CD14-positive monocyte (primary cell): ENCODE measurements around the gene PAFAH1B2. TPM values are rescaled to one million over a fixed set of nuclear protein-coding genes. Genes with fewer than 3 reads are reported as not detected.

ENCODE experiments used
- DNase-seq, 3 donors: peaks; one replicate each; pipeline ENCODE4 v3.0.0-alpha.2; 2011 to 2022
- H2AFZ ChIP-seq: 2 replicates; pipeline ENCODE4 v1.6.0; 2012; ENCODE audit warnings: mild to moderate bottlenecking, low read depth, low read length, inconsistent platforms; ENCODE audit not compliant: insufficient read depth, poor library complexity, severe bottlenecking
- H3K27ac ChIP-seq, 2 donors: 1 replicate in 1 of 2; 2 replicates in 1 of 2; pipeline ENCODE4 v1.5.1; 2012 to 2013; ENCODE audit warnings: low read length in 2 of 2, control low read depth in 1 of 2, inconsistent platforms in 1 of 2, low read depth in 1 of 2, mild to moderate bottlenecking in 1 of 2
- H3K27me3 ChIP-seq, 2 donors: one replicate each; pipeline versions ENCODE4 v1.6.0 to v1.6.1; 2011 to 2013; ENCODE audit warnings: low read length in 2 of 2; ENCODE audit not compliant: control insufficient read depth in 2 of 2, insufficient read depth in 2 of 2
- H3K36me3 ChIP-seq, 2 donors: replicated peaks in 1 of 2; 1 replicate in 1 of 2; 2 replicates in 1 of 2; pipeline versions ENCODE4 v1.5.1 to v1.6.1; 2012 to 2013; ENCODE audit warnings: low read length in 2 of 2, control low read depth in 1 of 2, inconsistent platforms in 1 of 2, mild to moderate bottlenecking in 1 of 2; ENCODE audit not compliant: insufficient read depth in 2 of 2, control insufficient read depth in 1 of 2
- H3K4me1 ChIP-seq, 2 donors: 1 replicate in 1 of 2; 2 replicates in 1 of 2; pipeline versions ENCODE4 v1.5.1 to v1.6.1; 2012 to 2013; ENCODE audit warnings: low read length in 2 of 2, control low read depth in 1 of 2, inconsistent platforms in 1 of 2, mild to moderate bottlenecking in 1 of 2, moderate library complexity in 1 of 2; ENCODE audit not compliant: insufficient read depth in 2 of 2, control insufficient read depth in 1 of 2
- H3K4me2 ChIP-seq: replicated peaks from 2 replicates; pipeline ENCODE3; 2012; ENCODE audit warnings: low read length, moderate library complexity, mild to moderate bottlenecking; ENCODE audit not compliant: poor library complexity, severe bottlenecking; ENCODE audit errors: extremely low read depth
- H3K4me3 ChIP-seq, 3 experiments: fragments of 200-600 bp in 1 of 3; sonication (generic) in 1 of 3; replicated peaks in 1 of 3; 1 replicate in 2 of 3; 2 replicates in 1 of 3; pipeline ENCODE4 v1.5.1; 2011 to 2013; ENCODE audit warnings: low read length in 3 of 3, mild to moderate bottlenecking in 3 of 3, control low read depth in 2 of 3, low read depth in 2 of 3, inconsistent platforms in 1 of 3, moderate library complexity in 1 of 3
- H3K79me2 ChIP-seq: 2 replicates; pipeline ENCODE4 v1.6.0; 2012; ENCODE audit warnings: mild to moderate bottlenecking, control low read depth, inconsistent platforms, low read length, moderate library complexity; ENCODE audit not compliant: insufficient read depth
- H3K9ac ChIP-seq: 2 replicates; pipeline ENCODE4 v1.6.0; 2017; ENCODE audit warnings: low read length, mild to moderate bottlenecking; ENCODE audit not compliant: insufficient read depth, poor library complexity, severe bottlenecking
- H3K9me3 ChIP-seq, 2 donors: replicated peaks in 1 of 2; 1 replicate in 1 of 2; 2 replicates in 1 of 2; pipeline versions ENCODE4 v1.5.1 to v1.6.1; 2012 to 2013; ENCODE audit warnings: low read length in 2 of 2, control low read depth in 1 of 2; ENCODE audit not compliant: control insufficient read depth in 1 of 2, insufficient read depth in 1 of 2
- H4K20me1 ChIP-seq: 2 replicates; pipeline ENCODE4 v1.6.0; 2012; ENCODE audit warnings: mild to moderate bottlenecking, low read length, control low read depth, moderate library complexity; ENCODE audit not compliant: insufficient read depth
- H3K27ac Mint-ChIP-seq, 7 donors: one replicate each; pipeline ENCODE4 v1.8.0; 2020; ENCODE audit warnings: mild to moderate bottlenecking in 7 of 7, mixed read lengths in 7 of 7, moderate library complexity in 6 of 7, inconsistent platforms in 2 of 7
- H3K27me3 Mint-ChIP-seq, 3 donors: one replicate each; pipeline ENCODE4 v1.8.0; 2021 to 2022; ENCODE audit warnings: low read depth in 3 of 3, mild to moderate bottlenecking in 3 of 3, mixed read lengths in 3 of 3, moderate library complexity in 3 of 3, inconsistent platforms in 1 of 3
- H3K36me3 Mint-ChIP-seq, 2 donors: one replicate each; pipeline ENCODE4 v1.8.0; 2020; ENCODE audit warnings: mixed read lengths in 2 of 2, inconsistent platforms in 1 of 2, mild to moderate bottlenecking in 1 of 2
- H3K4me1 Mint-ChIP-seq: one replicate; pipeline ENCODE4 v1.8.0; 2020; ENCODE audit warnings: mild to moderate bottlenecking, mixed read lengths
- H3K4me3 Mint-ChIP-seq, 2 donors: one replicate each; pipeline ENCODE4 v1.8.0; 2020; ENCODE audit warnings: mild to moderate bottlenecking in 2 of 2, mixed read lengths in 2 of 2, moderate library complexity in 1 of 2
- H3K9me3 Mint-ChIP-seq, 7 donors: one replicate each; pipeline ENCODE4 v1.8.0; 2020 to 2022; ENCODE audit warnings: mixed read lengths in 7 of 7, mild to moderate bottlenecking in 6 of 7, moderate library complexity in 6 of 7, inconsistent platforms in 2 of 7
- intact Hi-C, 2 donors: fragments of 100-400 bp; cut with micrococcal nuclease; formaldehyde crosslinking; loops; one replicate each; pipeline versions ENCODE4 v1.15.0 to v1.15.1; 2023
- polyA plus RNA-seq, 3 donors: library from polyadenylated mRNA; depleted of rRNA in 1 of 3; unstranded in 2 of 3; stranded (reverse) in 1 of 3; fragments of 300-500 nt in 2 of 3; fragments of >200 nt in 1 of 3; fragmentation: Illumina TruSeq in 2 of 3; gene quantifications; 1 replicate in 2 of 3; 2 replicates in 1 of 3; pipeline ENCODE4 v1.2.3, GENCODE V29; 2012 to 2021
- TF ChIP-seq, protein P1 (sequence below): fragments of 200-600 bp; IDR thresholded peaks from one replicate; pipeline ENCODE4 v1.8.0; 2022; ENCODE audit warnings: antibody characterized with exemption, mild to moderate bottlenecking

PAFAH1B2 gene
- polyA plus RNA-seq, 3 donors, result 16.9 to 25.1 (median 23.7) TPM

DNA sequence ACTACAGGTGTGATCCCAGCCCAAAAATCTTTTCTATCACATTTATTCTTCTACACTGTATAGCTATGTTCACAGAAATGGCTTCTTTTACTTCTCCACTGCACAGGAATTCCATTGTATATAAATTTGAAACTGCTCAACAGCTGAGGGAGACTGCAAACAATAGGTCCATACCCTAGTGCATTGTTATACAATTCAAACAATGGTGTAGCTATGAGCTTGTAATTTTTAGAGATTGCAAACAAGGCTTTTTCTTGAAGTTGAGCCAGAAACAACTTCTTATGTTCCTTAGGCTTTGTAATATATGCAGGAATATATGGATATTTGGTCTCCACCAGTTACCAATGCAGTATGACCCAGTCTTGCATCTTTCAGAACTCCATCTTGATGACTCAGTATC, 26.4 kb upstream of the PAFAH1B2 start:
- intact Hi-C loops, result no loop called here
- no peak overlapping the region for H2AFZ ChIP-seq
- H3K27ac ChIP-seq, result no peak overlapping the region
- H3K4me1 ChIP-seq, result no peaks in the 10 kb centered on the region
- no peak overlapping the region for H3K4me3 ChIP-seq
- H3K4me2 ChIP-seq, result no peak overlapping the region
- no peak overlapping the region for H3K9ac ChIP-seq
- no peaks in the 10 kb centered on the region for H3K9me3 ChIP-seq
- no peak for DNase-seq
- H3K27me3 ChIP-seq, result no peaks in the 10 kb centered on the region
- Mint-ChIP-seq H3K9me3 (peaks cover 0 to 3% (median 0%) of the 10 kb centered on the region in 7 donors), H3K27ac (no peak overlapping the region), H3K36me3 (no peaks in the 10 kb centered on the region), H3K4me1 (no peaks in the 10 kb centered on the region), H3K4me3 (no peak overlapping the region), H3K27me3 (peaks cover 0 to 4% (median 1%) of the 10 kb centered on the region in 3 donors)
- TF ChIP-seq, protein P1, sequence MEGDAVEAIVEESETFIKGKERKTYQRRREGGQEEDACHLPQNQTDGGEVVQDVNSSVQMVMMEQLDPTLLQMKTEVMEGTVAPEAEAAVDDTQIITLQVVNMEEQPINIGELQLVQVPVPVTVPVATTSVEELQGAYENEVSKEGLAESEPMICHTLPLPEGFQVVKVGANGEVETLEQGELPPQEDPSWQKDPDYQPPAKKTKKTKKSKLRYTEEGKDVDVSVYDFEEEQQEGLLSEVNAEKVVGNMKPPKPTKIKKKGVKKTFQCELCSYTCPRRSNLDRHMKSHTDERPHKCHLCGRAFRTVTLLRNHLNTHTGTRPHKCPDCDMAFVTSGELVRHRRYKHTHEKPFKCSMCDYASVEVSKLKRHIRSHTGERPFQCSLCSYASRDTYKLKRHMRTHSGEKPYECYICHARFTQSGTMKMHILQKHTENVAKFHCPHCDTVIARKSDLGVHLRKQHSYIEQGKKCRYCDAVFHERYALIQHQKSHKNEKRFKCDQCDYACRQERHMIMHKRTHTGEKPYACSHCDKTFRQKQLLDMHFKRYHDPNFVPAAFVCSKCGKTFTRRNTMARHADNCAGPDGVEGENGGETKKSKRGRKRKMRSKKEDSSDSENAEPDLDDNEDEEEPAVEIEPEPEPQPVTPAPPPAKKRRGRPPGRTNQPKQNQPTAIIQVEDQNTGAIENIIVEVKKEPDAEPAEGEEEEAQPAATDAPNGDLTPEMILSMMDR, result no peak
- H3K36me3 ChIP-seq, result no peaks in the 10 kb centered on the region
- no peaks in the 10 kb centered on the region for H3K79me2 ChIP-seq
- no peaks in the 10 kb centered on the region for H4K20me1 ChIP-seq

DNA sequence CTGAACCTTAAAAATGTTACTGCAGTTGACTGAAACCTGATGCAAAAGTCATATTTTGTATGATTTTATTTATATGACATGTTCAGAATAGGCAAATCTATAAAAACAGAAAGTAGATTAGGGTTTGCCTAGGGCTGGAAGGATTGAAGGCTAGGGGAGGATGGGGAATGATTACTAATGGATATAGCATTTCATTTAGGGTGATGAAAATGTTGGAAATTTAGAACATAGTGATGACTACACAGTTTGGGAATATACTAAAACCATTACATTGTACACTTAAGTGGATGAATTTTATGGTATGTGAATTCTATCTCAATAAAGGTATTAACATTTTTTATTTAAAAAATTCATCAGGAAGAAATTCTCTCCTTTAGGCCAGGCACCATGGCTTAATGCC, 22.9 kb upstream of the PAFAH1B2 start:
- Histone ChIP-seq H3K4me3 (no peak overlapping the region), H3K4me1 (no peaks in the 10 kb centered on the region), H3K36me3 (no peaks in the 10 kb centered on the region), H2AFZ (no peak overlapping the region), H3K4me2 (no peak overlapping the region), H3K27ac (no peak overlapping the region), H4K20me1 (no peaks in the 10 kb centered on the region), H3K27me3 (peaks cover 0 to 3% of the 10 kb centered on the region in 2 donors), H3K9me3 (no peaks in the 10 kb centered on the region), H3K79me2 (no peaks in the 10 kb centered on the region), H3K9ac (no peak overlapping the region)
- no peaks in the 10 kb centered on the region for H3K4me1 Mint-ChIP-seq
- H3K36me3 Mint-ChIP-seq, result no peaks in the 10 kb centered on the region
- H3K4me3 Mint-ChIP-seq, result no peak overlapping the region
- H3K9me3 Mint-ChIP-seq, result peaks cover 0 to 2% (median 0%) of the 10 kb centered on the region in 7 donors
- H3K27ac Mint-ChIP-seq, result no peak overlapping the region
- TF ChIP-seq, protein P1, result no peak
- intact Hi-C loops, result no loop called here
- peaks cover 4 to 11% (median 9%) of the 10 kb centered on the region in 3 donors for H3K27me3 Mint-ChIP-seq
- DNase-seq, result no peak
